ENCODE measurements around the gene DDX31.

GRCh38 chr9:132634327-132634726 is 35.5 kb downstream of the DDX31 start:
- TF ChIP-seq CTCF (IDR thresholded peaks at IDR 0.05) (no peak), POLR2A (IDR thresholded peaks at IDR 0.05) (no peak)
